HG02870 (cell line): ENCODE results near the gene OR2T8.
A peak's percentile ranks its signal among the peaks of the same experiment; 100 is the strongest.

Source experiments
- ATAC-seq: cut with Tn5 transposase; IDR thresholded peaks from one replicate; pipeline ENCODE4 v1.9.1; 2021; ENCODE audit warnings: mild to moderate bottlenecking, moderate library complexity; ENCODE audit not compliant: unreplicated experiment

Gene OR2T8

GRCh38 chr1:247919952-247920351 lies at the start of gene OR2T8:
Gene OR2T8 (plus strand): TSS chr1:247920252. CDS start chr1:247921018, 766 bp downstream.
- no peak for ATAC-seq

- no peak for ATAC-seq
Observed at GRCh38 chr1:247883346-247883745, 36.7 kb upstream of the OR2T8 start.

- no peak for ATAC-seq
Observed at GRCh38 chr1:247884797-247885413, 35.1 kb upstream of the OR2T8 start.

- no peak for ATAC-seq
Observed at GRCh38 chr1:247895163-247895637, 24.9 kb upstream of the OR2T8 start, which contains the start of gene OR2W3. Gene OR2W3 (plus strand): TSS chr1:247895587. CDS start chr1:247895587, 0 bp downstream.

- ATAC-seq: no peak
Observed at GRCh38 chr1:247895976-247896375, 24.1 kb upstream of the OR2T8 start.

GRCh38 chr1:247904122-247904521 lies 15.9 kb upstream of the OR2T8 start:
- no peak for ATAC-seq

- no peak for ATAC-seq
Observed at GRCh38 chr1:247905181-247905580, 14.9 kb upstream of the OR2T8 start.

GRCh38 chr1:247905910-247906503 lies 14.0 kb upstream of the OR2T8 start:
- ATAC-seq: no peak

- ATAC-seq: no peak
Observed at GRCh38 chr1:247906504-247907047, 13.5 kb upstream of the OR2T8 start.

GRCh38 chr1:247908766-247909165 lies 11.3 kb upstream of the OR2T8 start:
- no peak for ATAC-seq

GRCh38 chr1:247913786-247914185 lies 6.3 kb upstream of the OR2T8 start:
- ATAC-seq: no peak

- no peak for ATAC-seq
Observed at GRCh38 chr1:247914941-247915662, 5.0 kb upstream of the OR2T8 start.

- ATAC-seq: no peak
Observed at GRCh38 chr1:247923941-247924340, 3.9 kb downstream of the OR2T8 start.

- no peak for ATAC-seq
Observed at GRCh38 chr1:247924868-247925267, 4.8 kb downstream of the OR2T8 start, which contains the start of gene OR2AJ1. Gene OR2AJ1 (plus strand): TSS chr1:247924889. CDS start chr1:247933769, 8,880 bp downstream.

- ATAC-seq: no peak
Observed at GRCh38 chr1:247933989-247934388, 13.9 kb downstream of the OR2T8 start.

- ATAC-seq: no peak
Observed at GRCh38 chr1:247935781-247936180, 15.7 kb downstream of the OR2T8 start.

GRCh38 chr1:247936415-247936814 lies 16.4 kb downstream of the OR2T8 start:
- ATAC-seq: no peak

- ATAC-seq: peak; percentile 99
Observed at GRCh38 chr1:247936965-247937734, 17.1 kb downstream of the OR2T8 start.

GRCh38 chr1:247942624-247943023 lies 22.6 kb downstream of the OR2T8 start:
- ATAC-seq: no peak

GRCh38 chr1:247948558-247948957 lies 28.5 kb downstream of the OR2T8 start, which contains the start of gene OR2L8:
Gene OR2L8 (plus strand): TSS chr1:247948858. CDS start chr1:247948858, 0 bp downstream.
- no peak for ATAC-seq

- ATAC-seq: no peak
Observed at GRCh38 chr1:247953408-247953807, 33.4 kb downstream of the OR2T8 start.
